Osteocyte (in vitro differentiated cells): ENCODE data around the gene TMEM38A. TPM values are rescaled to one million over a fixed set of nuclear protein-coding genes. Genes with fewer than 3 reads are reported as not detected.

Source experiments
- DNase-seq: peaks from one replicate; pipeline ENCODE4 v3.0.0; 2021; ENCODE audit warnings: mixed read lengths; ENCODE audit not compliant: unreplicated experiment; ENCODE audit errors: extremely low spot score
- H3K27ac Mint-ChIP-seq: one replicate; pipeline ENCODE4 v1.8.0; 2021; ENCODE audit warnings: mild to moderate bottlenecking, mixed read lengths; ENCODE audit not compliant: unreplicated experiment
- H3K27me3 Mint-ChIP-seq: one replicate; pipeline ENCODE4 v1.8.0; 2021; ENCODE audit warnings: mixed read lengths; ENCODE audit not compliant: unreplicated experiment
- H3K36me3 Mint-ChIP-seq: one replicate; pipeline ENCODE4 v1.8.0; 2021; ENCODE audit warnings: mixed read lengths; ENCODE audit not compliant: unreplicated experiment
- H3K4me1 Mint-ChIP-seq: one replicate; pipeline ENCODE4 v1.8.0; 2021; ENCODE audit warnings: mixed read lengths; ENCODE audit not compliant: unreplicated experiment
- H3K4me3 Mint-ChIP-seq: one replicate; pipeline ENCODE4 v1.8.0; 2021; ENCODE audit warnings: mild to moderate bottlenecking, moderate library complexity, mixed read lengths; ENCODE audit not compliant: unreplicated experiment
- H3K9me3 Mint-ChIP-seq: one replicate; pipeline ENCODE4 v1.8.0; 2021; ENCODE audit warnings: mixed read lengths; ENCODE audit not compliant: unreplicated experiment
- total RNA-seq: library from RNA; stranded (reverse); gene quantifications from 2 replicates; pipeline ENCODE4 v1.2.1, GENCODE V29; 2021
- TF ChIP-seq, protein P1 (sequence below): fragments of 200-600 bp; sonication (generic); IDR thresholded peaks from 2 replicates; pipeline ENCODE4 v1.5.0; 2021; ENCODE audit warnings: antibody characterized with exemption, mild to moderate bottlenecking, moderate library complexity

TMEM38A gene
- total RNA-seq, 1 donor from 2014 or later, result 6.3 TPM

DNA sequence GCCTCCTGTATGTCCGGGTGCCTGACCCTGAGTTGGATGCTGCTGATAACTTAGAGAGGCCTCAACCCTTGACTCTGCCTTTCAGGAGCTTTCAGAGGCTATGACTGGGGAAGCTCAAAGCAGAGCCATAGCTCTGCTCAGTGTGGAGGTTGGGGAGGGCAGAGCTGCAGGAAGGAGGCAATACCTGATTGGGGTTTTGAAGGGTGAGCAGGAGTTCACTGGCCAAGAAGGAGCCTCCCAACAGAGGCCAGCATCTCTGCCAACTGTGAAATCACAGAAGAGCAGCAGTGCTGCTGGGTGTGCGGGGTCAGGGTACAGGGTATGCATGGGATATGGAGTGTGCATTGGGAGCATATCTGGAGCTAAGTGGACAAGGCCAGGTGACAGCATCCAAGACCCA, 21.6 kb downstream of the TMEM38A start:
- TF ChIP-seq, protein P1, sequence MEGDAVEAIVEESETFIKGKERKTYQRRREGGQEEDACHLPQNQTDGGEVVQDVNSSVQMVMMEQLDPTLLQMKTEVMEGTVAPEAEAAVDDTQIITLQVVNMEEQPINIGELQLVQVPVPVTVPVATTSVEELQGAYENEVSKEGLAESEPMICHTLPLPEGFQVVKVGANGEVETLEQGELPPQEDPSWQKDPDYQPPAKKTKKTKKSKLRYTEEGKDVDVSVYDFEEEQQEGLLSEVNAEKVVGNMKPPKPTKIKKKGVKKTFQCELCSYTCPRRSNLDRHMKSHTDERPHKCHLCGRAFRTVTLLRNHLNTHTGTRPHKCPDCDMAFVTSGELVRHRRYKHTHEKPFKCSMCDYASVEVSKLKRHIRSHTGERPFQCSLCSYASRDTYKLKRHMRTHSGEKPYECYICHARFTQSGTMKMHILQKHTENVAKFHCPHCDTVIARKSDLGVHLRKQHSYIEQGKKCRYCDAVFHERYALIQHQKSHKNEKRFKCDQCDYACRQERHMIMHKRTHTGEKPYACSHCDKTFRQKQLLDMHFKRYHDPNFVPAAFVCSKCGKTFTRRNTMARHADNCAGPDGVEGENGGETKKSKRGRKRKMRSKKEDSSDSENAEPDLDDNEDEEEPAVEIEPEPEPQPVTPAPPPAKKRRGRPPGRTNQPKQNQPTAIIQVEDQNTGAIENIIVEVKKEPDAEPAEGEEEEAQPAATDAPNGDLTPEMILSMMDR, result no peak
- Mint-ChIP-seq H3K4me3 (no peak overlapping the region), H3K4me1 (peaks cover 10% of the 10 kb centered on the region), H3K9me3 (no peaks in the 10 kb centered on the region), H3K27me3 (no peaks in the 10 kb centered on the region), H3K36me3 (peaks cover 6% of the 10 kb centered on the region), H3K27ac (no peak overlapping the region)
- no peak for DNase-seq

DNA sequence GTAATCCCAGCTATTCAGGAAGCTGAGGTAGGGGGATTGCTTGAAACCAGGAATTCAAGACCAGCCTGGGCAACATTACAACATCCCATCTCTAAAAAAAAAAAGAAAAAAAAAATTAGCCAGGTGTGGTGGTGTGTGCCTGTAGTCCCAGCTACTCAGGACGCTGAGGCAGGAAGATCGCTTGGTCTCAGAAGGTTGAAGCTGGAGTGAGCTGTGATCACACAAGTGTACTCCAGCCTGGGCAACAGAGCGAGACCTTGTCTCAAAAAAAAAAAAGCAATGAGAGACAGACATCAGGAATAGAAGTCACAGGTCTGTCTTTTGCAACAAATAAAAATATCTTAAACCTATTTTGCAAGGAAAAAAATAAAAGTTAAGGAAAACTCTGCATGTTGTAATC, 23.3 kb downstream of the TMEM38A start:
- DNase-seq, result no peak
- H3K4me3 Mint-ChIP-seq, result no peak overlapping the region
- no peaks in the 10 kb centered on the region for H3K9me3 Mint-ChIP-seq
- no peak overlapping the region for H3K27ac Mint-ChIP-seq
- H3K27me3 Mint-ChIP-seq, result no peaks in the 10 kb centered on the region
- peaks cover 10% of the 10 kb centered on the region for H3K4me1 Mint-ChIP-seq
- H3K36me3 Mint-ChIP-seq, result peaks cover 6% of the 10 kb centered on the region
- TF ChIP-seq, protein P1, result no peak

DNA sequence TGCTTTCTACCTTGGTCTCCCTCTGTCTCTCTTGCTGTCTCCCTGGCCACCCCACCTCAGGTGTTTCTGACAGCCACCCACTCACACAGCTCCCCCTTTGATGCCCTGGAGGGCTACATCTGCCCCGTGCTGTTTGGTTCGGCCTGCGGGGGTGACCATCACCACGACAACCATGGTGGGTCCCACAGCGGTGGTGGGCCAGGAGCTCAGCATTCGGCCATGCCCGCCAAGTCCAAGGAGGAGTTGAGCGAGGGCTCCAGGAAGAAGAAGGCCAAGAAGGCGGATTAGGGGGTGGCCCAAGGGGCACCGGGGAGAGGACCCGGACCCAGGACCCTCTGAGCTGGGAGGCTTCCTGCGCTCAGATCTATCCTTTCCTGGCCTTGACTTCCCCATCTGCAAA, 27.1 kb downstream of the TMEM38A start:
- Mint-ChIP-seq H3K4me1 (peaks cover 10% of the 10 kb centered on the region), H3K9me3 (peaks cover 4% of the 10 kb centered on the region), H3K27me3 (no peaks in the 10 kb centered on the region), H3K27ac (no peak overlapping the region), H3K4me3 (no peak overlapping the region), H3K36me3 (no peaks in the 10 kb centered on the region)
- TF ChIP-seq, protein P1, result no peak
- no peak for DNase-seq

DNA sequence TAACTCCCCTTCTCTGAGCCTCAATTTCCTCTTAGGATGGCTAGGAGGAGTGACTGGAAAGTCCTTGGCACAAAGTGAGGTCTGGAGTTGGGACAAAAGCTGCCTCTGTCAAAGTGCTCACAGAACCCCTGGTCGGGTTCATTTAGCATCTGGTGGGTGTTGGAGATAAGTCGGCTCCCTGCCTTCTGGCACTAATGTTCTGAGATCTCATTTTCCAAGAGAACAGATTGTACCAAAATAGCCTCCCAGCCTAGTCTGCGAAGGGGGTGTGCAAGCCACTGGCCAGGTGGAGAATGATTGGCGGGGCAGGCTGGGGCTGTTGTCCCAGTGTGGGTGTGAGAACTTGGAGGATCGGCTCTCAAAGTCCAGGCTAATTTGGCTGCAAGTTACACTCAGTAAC, 38.0 kb downstream of the TMEM38A start:
- Mint-ChIP-seq H3K36me3 (no peaks in the 10 kb centered on the region), H3K27me3 (peaks cover 13% of the 10 kb centered on the region), H3K27ac (no peak overlapping the region), H3K4me3 (no peak overlapping the region), H3K4me1 (peaks cover 4% of the 10 kb centered on the region), H3K9me3 (no peaks in the 10 kb centered on the region)
- no peak for DNase-seq
- TF ChIP-seq, protein P1, result no peak

DNA sequence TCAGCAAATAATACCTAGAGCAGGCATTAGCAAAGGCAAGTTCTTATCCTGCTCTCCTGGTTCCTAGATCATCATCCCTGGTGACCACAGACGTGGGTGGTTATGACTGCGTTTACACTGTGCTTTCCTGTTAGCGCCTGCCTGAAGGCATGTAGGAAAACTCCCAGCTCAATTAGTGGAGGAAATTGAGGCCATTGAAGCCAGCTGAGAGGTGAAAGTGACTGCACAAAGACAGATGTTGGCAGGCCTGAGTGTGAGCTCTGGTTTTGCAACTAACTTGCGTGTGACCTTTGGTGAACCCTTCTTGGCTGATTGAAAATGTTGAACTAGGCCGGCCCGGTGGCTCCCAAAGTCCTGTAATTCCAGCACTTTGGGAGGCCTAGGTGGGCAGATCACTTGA, 41.2 kb downstream of the TMEM38A start:
- H3K27me3 Mint-ChIP-seq, result peaks cover 9% of the 10 kb centered on the region
- no peaks in the 10 kb centered on the region for H3K36me3 Mint-ChIP-seq
- no peaks in the 10 kb centered on the region for H3K9me3 Mint-ChIP-seq
- H3K27ac Mint-ChIP-seq, result no peak overlapping the region
- no peak overlapping the region for H3K4me3 Mint-ChIP-seq
- H3K4me1 Mint-ChIP-seq, result peaks cover 4% of the 10 kb centered on the region
- DNase-seq, result no peak
- TF ChIP-seq, protein P1, result no peak
